Large intestine (tissue), 12 donors: Measurements from ENCODE around the gene DLG5. TPM values are rescaled to one million over a fixed set of nuclear protein-coding genes. Genes with fewer than 3 reads are reported as not detected.

ENCODE experiments used
- DNase-seq, 2 donors: peaks; one replicate each; pipeline versions ENCODE4 v3.0.0 to v3.0.0-alpha.2; 2013
- H3K27ac ChIP-seq: one replicate; pipeline ENCODE4 v1.5.1; 2013; ENCODE audit warnings: low read length
- H3K27me3 ChIP-seq: 2 replicates; pipeline ENCODE4 v1.6.1; 2013; ENCODE audit warnings: low read length; ENCODE audit not compliant: control insufficient read depth, insufficient read depth
- H3K36me3 ChIP-seq: 2 replicates; pipeline ENCODE4 v1.6.1; 2013; ENCODE audit warnings: low read length; ENCODE audit not compliant: control insufficient read depth, insufficient read depth
- H3K4me1 ChIP-seq: one replicate; pipeline ENCODE4 v1.6.1; 2013; ENCODE audit warnings: low read length; ENCODE audit not compliant: control insufficient read depth, insufficient read depth
- H3K4me3 ChIP-seq: one replicate; pipeline ENCODE4 v1.5.1; 2013; ENCODE audit warnings: low read length
- H3K9me3 ChIP-seq: one replicate; pipeline ENCODE4 v1.6.1; 2013; ENCODE audit warnings: mild to moderate bottlenecking, low read depth, low read length, moderate library complexity; ENCODE audit not compliant: control insufficient read depth
- WGBS: methylation state at CpG from one replicate; pipeline ENCODE4 v1.1.5; 2013; ENCODE audit warnings: low lambda C conversion rate; ENCODE audit not compliant: insufficient coverage; 5-methylcytosine and 5-hydroxymethylcytosine counted together
- long read RNA-seq, 11 donors: transcript quantifications; one replicate each; lab custom pipeline, GENCODE V29; 2026
- polyA plus RNA-seq: library from polyadenylated mRNA; unstranded; fragments of 120-200 nt; gene quantifications from one replicate; pipeline ENCODE4 v1.2.1, GENCODE V29; 2013

Gene DLG5, protein sequence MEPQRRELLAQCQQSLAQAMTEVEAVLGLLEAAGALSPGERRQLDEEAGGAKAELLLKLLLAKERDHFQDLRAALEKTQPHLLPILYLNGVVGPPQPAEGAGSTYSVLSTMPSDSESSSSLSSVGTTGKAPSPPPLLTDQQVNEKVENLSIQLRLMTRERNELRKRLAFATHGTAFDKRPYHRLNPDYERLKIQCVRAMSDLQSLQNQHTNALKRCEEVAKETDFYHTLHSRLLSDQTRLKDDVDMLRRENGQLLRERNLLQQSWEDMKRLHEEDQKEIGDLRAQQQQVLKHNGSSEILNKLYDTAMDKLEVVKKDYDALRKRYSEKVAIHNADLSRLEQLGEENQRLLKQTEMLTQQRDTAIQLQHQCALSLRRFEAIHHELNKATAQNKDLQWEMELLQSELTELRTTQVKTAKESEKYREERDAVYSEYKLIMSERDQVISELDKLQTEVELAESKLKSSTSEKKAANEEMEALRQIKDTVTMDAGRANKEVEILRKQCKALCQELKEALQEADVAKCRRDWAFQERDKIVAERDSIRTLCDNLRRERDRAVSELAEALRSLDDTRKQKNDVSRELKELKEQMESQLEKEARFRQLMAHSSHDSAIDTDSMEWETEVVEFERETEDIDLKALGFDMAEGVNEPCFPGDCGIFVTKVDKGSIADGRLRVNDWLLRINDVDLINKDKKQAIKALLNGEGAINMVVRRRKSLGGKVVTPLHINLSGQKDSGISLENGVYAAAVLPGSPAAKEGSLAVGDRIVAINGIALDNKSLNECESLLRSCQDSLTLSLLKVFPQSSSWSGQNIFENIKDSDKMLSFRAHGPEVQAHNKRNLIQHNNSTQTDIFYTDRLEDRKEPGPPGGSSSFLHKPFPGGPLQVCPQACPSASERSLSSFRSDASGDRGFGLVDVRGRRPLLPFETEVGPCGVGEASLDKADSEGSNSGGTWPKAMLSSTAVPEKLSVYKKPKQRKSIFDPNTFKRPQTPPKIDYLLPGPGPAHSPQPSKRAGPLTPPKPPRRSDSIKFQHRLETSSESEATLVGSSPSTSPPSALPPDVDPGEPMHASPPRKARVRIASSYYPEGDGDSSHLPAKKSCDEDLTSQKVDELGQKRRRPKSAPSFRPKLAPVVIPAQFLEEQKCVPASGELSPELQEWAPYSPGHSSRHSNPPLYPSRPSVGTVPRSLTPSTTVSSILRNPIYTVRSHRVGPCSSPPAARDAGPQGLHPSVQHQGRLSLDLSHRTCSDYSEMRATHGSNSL (N-terminal part only)
- 34.4 TPM for polyA plus RNA-seq
- long read RNA-seq, donor 1, partial matches to known transcripts, result 1,938 of 4,370 reads
- long read RNA-seq, donor 1, other reads (novel, unspliced or antisense), result 2,432 of 4,370 reads
- long read RNA-seq, donor 2, partial matches to known transcripts, result 7 of 9 reads
- long read RNA-seq, donor 2, other reads (novel, unspliced or antisense), result 0 of 9 reads
- long read RNA-seq, donor 3, result 0 reads
- long read RNA-seq, donor 4, partial matches to known transcripts, result 612 of 1,234 reads
- long read RNA-seq, donor 4, other reads (novel, unspliced or antisense), result 622 of 1,234 reads
- long read RNA-seq, donor 5, partial matches to known transcripts, result 2,757 of 3,264 reads
- long read RNA-seq, donor 5, other reads (novel, unspliced or antisense), result 507 of 3,264 reads
- long read RNA-seq, donor 6, full-length matches to known transcripts, result 1 of 11,577 reads
- long read RNA-seq, donor 6, partial matches to known transcripts, result 10,435 of 11,577 reads
- long read RNA-seq, donor 6, other reads (novel, unspliced or antisense), result 1,141 of 11,577 reads
- long read RNA-seq, donor 7, result 0 reads
- long read RNA-seq, donor 8, partial matches to known transcripts, result 11,552 of 12,692 reads
- long read RNA-seq, donor 8, other reads (novel, unspliced or antisense), result 1,139 of 12,692 reads
- long read RNA-seq, donor 9, partial matches to known transcripts, result 0 of 2 reads
- long read RNA-seq, donor 9, other reads (novel, unspliced or antisense), result 0 of 2 reads
- long read RNA-seq, donor 10, partial matches to known transcripts, result 10,130 of 11,534 reads
- long read RNA-seq, donor 10, other reads (novel, unspliced or antisense), result 1,403 of 11,534 reads
- long read RNA-seq, donor 11, partial matches to known transcripts, result 3,218 of 6,838 reads
- long read RNA-seq, donor 11, other reads (novel, unspliced or antisense), result 3,618 of 6,838 reads

- peak within 1 kb of the TSS; percentile 91 for H3K27ac ChIP-seq
- peaks cover 35% of the 10 kb centered on the region for H3K4me1 ChIP-seq
- H3K9me3 ChIP-seq, result no peaks in the 10 kb centered on the region
- no CpG with 5 or more reads among the region's 95 CpGs for WGBS
- DNase-seq, result peak in 1 of 2 donors; percentile 77
- H3K4me3 ChIP-seq, result peak within 1 kb of the TSS; percentile 75
- H3K27me3 ChIP-seq, result no peaks in the 10 kb centered on the region
- H3K36me3 ChIP-seq, result peaks cover 4% of the 10 kb centered on the region
These were observed at the start of gene DLG5 for GRCh38 chr10:77926566-77927401. TSS of gene DLG5 (minus strand) at chr10:77926755. CDS start at chr10:77926520, 235 bp downstream.

DNA sequence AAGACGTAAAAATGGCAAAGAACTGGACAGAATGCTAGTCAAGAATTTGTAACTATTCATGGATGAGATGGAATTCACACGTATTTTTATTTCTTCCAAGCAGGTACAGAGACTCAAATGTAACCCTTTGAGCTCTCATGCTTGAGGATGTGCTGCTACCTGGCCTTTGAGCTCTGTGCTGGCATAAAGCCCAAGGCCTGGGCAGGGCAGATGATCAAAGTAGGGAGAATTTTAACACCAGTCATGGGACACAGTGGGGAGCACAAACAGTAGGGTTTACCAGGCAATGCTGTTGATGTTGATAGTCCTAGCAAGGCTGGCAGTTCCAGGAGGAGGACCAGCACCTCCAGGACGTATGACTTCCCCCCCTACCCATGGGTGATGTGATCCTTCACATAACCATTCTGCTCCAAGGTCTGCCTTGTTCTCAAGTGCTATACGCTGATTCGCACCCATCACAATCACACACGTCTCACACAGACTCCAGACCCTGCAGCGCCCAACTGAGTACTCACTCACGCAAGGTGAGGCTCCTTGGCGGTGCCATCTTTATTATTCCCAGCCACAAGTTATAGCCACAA lies 48.6 kb upstream of the DLG5 start:
- peak; percentile 85 to 95 for DNase-seq
- Histone ChIP-seq H3K36me3 (peaks cover 40% of the 10 kb centered on the region), H3K9me3 (no peaks in the 10 kb centered on the region), H3K4me1 (peaks cover 16% of the 10 kb centered on the region), H3K27me3 (no peaks in the 10 kb centered on the region), H3K27ac (peak overlapping the region; percentile 78), H3K4me3 (no peak overlapping the region)
- no CpG with 5 or more reads among the region's 9 CpGs for WGBS

DNA sequence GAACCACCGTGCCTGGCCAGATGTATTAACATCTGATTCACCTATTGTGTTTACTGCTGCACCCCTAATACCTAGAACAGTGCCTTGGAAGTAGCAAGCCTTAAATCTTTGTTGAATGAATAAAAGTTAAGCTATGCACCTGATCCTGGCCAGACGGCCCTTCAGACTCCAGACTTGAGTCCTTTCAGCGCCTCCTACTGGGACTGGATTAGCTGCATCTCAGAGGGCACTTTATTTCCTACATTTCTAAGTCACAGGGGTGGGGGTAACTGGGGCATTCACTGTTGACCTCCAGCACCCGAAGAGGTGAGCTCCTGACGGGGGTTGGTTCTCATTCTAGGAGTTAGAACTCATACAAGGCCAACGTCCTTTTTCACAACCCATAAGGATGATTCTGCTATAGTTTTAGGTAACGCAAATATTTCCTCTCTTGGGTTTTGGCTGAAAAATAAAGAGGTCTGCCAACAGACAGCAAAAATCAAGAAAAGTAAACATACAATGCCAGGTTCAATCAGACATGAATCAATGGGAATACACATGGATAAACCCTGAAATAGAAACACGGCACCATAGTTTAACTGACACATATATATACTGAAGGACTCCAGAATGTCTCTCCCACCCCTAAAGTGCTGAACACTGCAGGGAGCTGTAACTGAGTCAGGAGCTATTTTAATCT lies 48.0 kb upstream of the DLG5 start:
- Histone ChIP-seq H3K9me3 (no peaks in the 10 kb centered on the region), H3K36me3 (peaks cover 34% of the 10 kb centered on the region), H3K4me3 (no peak overlapping the region), H3K27me3 (no peaks in the 10 kb centered on the region), H3K27ac (peak overlapping the region; percentile 78), H3K4me1 (peaks cover 17% of the 10 kb centered on the region)
- 69% methylated on average over 2 of the region's 8 CpGs for WGBS
- DNase-seq, result peak; percentile 61 to 71

- no CpG with 5 or more reads among the region's 5 CpGs for WGBS
- peaks cover 25% of the 10 kb centered on the region for H3K4me1 ChIP-seq
- H3K9me3 ChIP-seq, result no peaks in the 10 kb centered on the region
- no peak overlapping the region for H3K4me3 ChIP-seq
- peaks cover 23% of the 10 kb centered on the region for H3K36me3 ChIP-seq
- no peaks in the 10 kb centered on the region for H3K27me3 ChIP-seq
- DNase-seq, result no peak
- no peak overlapping the region for H3K27ac ChIP-seq
These were observed 46.7 kb upstream of the DLG5 start for GRCh38 chr10:77973276-77973675.

DNA sequence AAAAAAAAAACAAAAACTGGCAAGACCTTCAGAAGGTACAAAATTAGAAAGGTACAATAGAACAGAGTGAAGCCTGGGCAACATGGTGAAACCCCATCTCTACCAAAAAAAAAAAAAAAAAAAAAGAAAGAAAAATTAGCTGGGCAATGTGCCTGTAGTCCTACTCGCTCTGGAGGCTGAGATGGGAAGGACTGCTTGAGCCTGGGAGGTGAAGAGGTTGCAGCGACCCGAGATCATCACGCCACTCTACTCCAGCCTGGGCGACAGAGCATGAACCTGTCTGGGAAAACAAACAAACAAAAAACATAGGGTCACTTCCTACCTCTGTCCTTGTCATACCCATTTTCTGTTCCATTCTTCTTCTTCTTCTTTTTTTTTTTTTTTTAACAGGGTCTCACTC lies 45.6 kb upstream of the DLG5 start:
- Histone ChIP-seq H3K36me3 (peaks cover 12% of the 10 kb centered on the region), H3K27ac (no peak overlapping the region), H3K27me3 (no peaks in the 10 kb centered on the region), H3K4me3 (no peak overlapping the region), H3K9me3 (no peaks in the 10 kb centered on the region), H3K4me1 (peaks cover 25% of the 10 kb centered on the region)
- no CpG with 5 or more reads among the region's 5 CpGs for WGBS
- DNase-seq, result no peak

GRCh38 chr10:77971804-77972144 lies 45.2 kb upstream of the DLG5 start:
- H3K4me1 ChIP-seq, result peaks cover 25% of the 10 kb centered on the region
- no peak for DNase-seq
- H3K27me3 ChIP-seq, result no peaks in the 10 kb centered on the region
- H3K4me3 ChIP-seq, result no peak overlapping the region
- peaks cover 8% of the 10 kb centered on the region for H3K36me3 ChIP-seq
- H3K27ac ChIP-seq, result peak overlapping the region; percentile 33
- no CpG with 5 or more reads among the region's 3 CpGs for WGBS
- no peaks in the 10 kb centered on the region for H3K9me3 ChIP-seq

- Histone ChIP-seq H3K4me1 (peaks cover 28% of the 10 kb centered on the region), H3K27ac (peak overlapping the region; percentile 33), H3K4me3 (no peak overlapping the region), H3K36me3 (peaks cover 2% of the 10 kb centered on the region), H3K27me3 (no peaks in the 10 kb centered on the region), H3K9me3 (no peaks in the 10 kb centered on the region)
- 67% methylated on average over 1 of the region's 7 CpGs for WGBS
- peak; percentile 67 to 71 for DNase-seq
These were observed 44.6 kb upstream of the DLG5 start for GRCh38 chr10:77970869-77971803.
